ENCODE data around the gene ZSWIM6. TPM values are rescaled to one million over a fixed set of nuclear protein-coding genes. Genes with fewer than 3 reads are reported as not detected.

ZSWIM6 gene
- total and polyA plus RNA-seq, 2 experiments from 2014 or later, result 9.0 to 12.7 TPM

- Histone ChIP-seq H3K36me3 (replicated peaks; ENCODE audit: insufficient read depth, low read depth) (no peaks in the 10 kb centered on the region), H2AFZ (no peak overlapping the region), H3K79me2 (no peaks in the 10 kb centered on the region), H3K4me1 (ENCODE audit: insufficient read depth) (peaks cover 30% of the 10 kb centered on the region), H3K4me2 (peak overlapping the region; percentile 65), H3K9me3 (ENCODE audit: low read depth) (no peaks in the 10 kb centered on the region), H3K27me3 (no peaks in the 10 kb centered on the region), H3K27ac (peak overlapping the region; percentile 92), H3K4me3 (no peak overlapping the region), H3K9me2 (replicated peaks; ENCODE audit: insufficient read depth) (no peaks in the 10 kb centered on the region), H4K20me1 (ENCODE audit: insufficient read depth, poor library complexity, severe bottlenecking) (no peaks in the 10 kb centered on the region)
- DNase-seq (ENCODE audit: low spot score), result no peak
- TF ChIP-seq CTCF (IDR thresholded peaks at IDR 0.05; ENCODE audit: poor library complexity), result no peak
- TF ChIP-seq EZH2 (IDR thresholded peaks at IDR 0.05; ENCODE audit: borderline replicate concordance), result no peak
- TF ChIP-seq EZH2phosphoT487 (IDR thresholded peaks at IDR 0.05; ENCODE audit: low read depth, severe bottlenecking, unreplicated experiment), result no peak
- 71% methylated on average over 4 of the region's 4 CpGs for WGBS (ENCODE audit: low lambda C conversion rate, missing lambda C conversion rate)
Measured at GRCh38 chr5:61302200-61302563, 29.9 kb upstream of the ZSWIM6 start.

GRCh38 chr5:61303346-61303745 is 28.7 kb upstream of the ZSWIM6 start:
- Histone ChIP-seq H3K4me2 (peak overlapping the region; percentile 30), H2AFZ (no peak overlapping the region), H3K36me3 (replicated peaks; ENCODE audit: insufficient read depth, low read depth) (no peaks in the 10 kb centered on the region), H3K27ac (peak overlapping the region; percentile 92), H3K4me1 (ENCODE audit: insufficient read depth) (peaks cover 30% of the 10 kb centered on the region), H3K79me2 (no peaks in the 10 kb centered on the region), H4K20me1 (ENCODE audit: insufficient read depth, poor library complexity, severe bottlenecking) (no peaks in the 10 kb centered on the region), H3K9me2 (replicated peaks; ENCODE audit: insufficient read depth) (no peaks in the 10 kb centered on the region), H3K9me3 (ENCODE audit: low read depth) (no peaks in the 10 kb centered on the region), H3K27me3 (no peaks in the 10 kb centered on the region), H3K4me3 (no peak overlapping the region)
- TF ChIP-seq EZH2phosphoT487 (IDR thresholded peaks at IDR 0.05; ENCODE audit: low read depth, severe bottlenecking, unreplicated experiment) (no peak), EZH2 (IDR thresholded peaks at IDR 0.05; ENCODE audit: borderline replicate concordance) (no peak), CTCF (IDR thresholded peaks at IDR 0.05; ENCODE audit: poor library complexity) (no peak)
- DNase-seq (ENCODE audit: low spot score), result no peak
- WGBS (ENCODE audit: low lambda C conversion rate, missing lambda C conversion rate), result 51% methylated on average over 4 of the region's 4 CpGs

GRCh38 chr5:61304590-61305381 is 27.3 kb upstream of the ZSWIM6 start:
- no peaks in the 10 kb centered on the region for H3K79me2 ChIP-seq
- H3K27ac ChIP-seq, result peak overlapping the region; percentile 67
- no peaks in the 10 kb centered on the region for H4K20me1 ChIP-seq (ENCODE audit: insufficient read depth, poor library complexity, severe bottlenecking)
- H3K4me1 ChIP-seq (ENCODE audit: insufficient read depth), result peaks cover 25% of the 10 kb centered on the region
- H3K27me3 ChIP-seq, result no peaks in the 10 kb centered on the region
- H3K4me3 ChIP-seq, result no peak overlapping the region
- DNase-seq (ENCODE audit: low spot score), result peak; percentile 91
- H3K36me3 ChIP-seq (replicated peaks; ENCODE audit: insufficient read depth, low read depth), result no peaks in the 10 kb centered on the region
- H3K9me2 ChIP-seq (replicated peaks; ENCODE audit: insufficient read depth), result no peaks in the 10 kb centered on the region
- peak overlapping the region; percentile 34 for H3K4me2 ChIP-seq
- no peak overlapping the region for H2AFZ ChIP-seq
- H3K9me3 ChIP-seq (ENCODE audit: low read depth), result no peaks in the 10 kb centered on the region
- 46% methylated on average over 15 of the region's 15 CpGs for WGBS (ENCODE audit: low lambda C conversion rate, missing lambda C conversion rate)
- no peak for TF ChIP-seq EZH2 (IDR thresholded peaks at IDR 0.05; ENCODE audit: borderline replicate concordance)
- TF ChIP-seq CTCF (IDR thresholded peaks at IDR 0.05; ENCODE audit: poor library complexity), result no peak
- no peak for TF ChIP-seq EZH2phosphoT487 (IDR thresholded peaks at IDR 0.05; ENCODE audit: low read depth, severe bottlenecking, unreplicated experiment)
